Transverse colon (tissue), 4 donors: ENCODE measurements around the gene FKBP4. TPM values are rescaled to one million over a fixed set of nuclear protein-coding genes. Genes with fewer than 3 reads are reported as not detected.
A peak's percentile ranks its signal among the peaks of the same experiment; 100 is the strongest.

ENCODE experiments used
- DNase-seq: peaks from one replicate; pipeline ENCODE4 v3.0.0-alpha.2; 2019
- H3K27ac ChIP-seq, 4 donors: fragments of 200-600 bp; sonication (generic); 2 replicates each; pipeline ENCODE4 v1.5.1; 2016 to 2018; ENCODE audit warnings: inconsistent platforms in 4 of 4
- H3K27me3 ChIP-seq: fragments of 200-600 bp; sonication (generic); 2 replicates; pipeline ENCODE4 v1.5.1; 2017; ENCODE audit warnings: inconsistent platforms
- H3K36me3 ChIP-seq, 4 donors: fragments of 200-600 bp; sonication (generic); 2 replicates each; pipeline ENCODE4 v1.5.1; 2017 to 2019; ENCODE audit warnings: inconsistent platforms in 4 of 4
- H3K4me1 ChIP-seq, 4 donors: fragments of 200-600 bp; sonication (generic); 2 replicates each; pipeline ENCODE4 v1.5.1; 2017 to 2020; ENCODE audit warnings: inconsistent platforms in 4 of 4
- H3K4me3 ChIP-seq, 4 donors: fragments of 200-600 bp; sonication (generic); 1 replicate in 1 of 4; 2 replicates in 3 of 4; pipeline versions ENCODE4 v1.5.1 to v1.6.1; 2017 to 2019; ENCODE audit warnings: inconsistent platforms in 4 of 4
- H3K9me3 ChIP-seq, 2 donors: fragments of 200-600 bp; sonication (generic); 2 replicates each; pipeline ENCODE4 v1.5.1; 2017 to 2019; ENCODE audit warnings: inconsistent platforms in 2 of 2
- CTCF ChIP-seq, 5 experiments: fragments of 200-600 bp in 3 of 5; fragments of 450-650 bp in 2 of 5; sonication (generic) in 3 of 5; IDR thresholded peaks; 1 replicate in 2 of 5; 2 replicates in 3 of 5; pipeline ENCODE4 v1.5.1; 2016 to 2017; ENCODE audit warnings: antibody characterized with exemption in 5 of 5, inconsistent platforms in 3 of 5, mild to moderate bottlenecking in 2 of 5, moderate library complexity in 1 of 5
- EP300 ChIP-seq: sonication (generic); formaldehyde crosslinking; IDR thresholded peaks from one replicate; pipeline ENCODE4 v1.6.1; 2017; ENCODE audit warnings: antibody characterized with exemption, low read depth
- POLR2A ChIP-seq: fragments of 450-650 bp; IDR thresholded peaks from one replicate; pipeline ENCODE4 v1.6.1; 2016; ENCODE audit warnings: antibody characterized with exemption, mild to moderate bottlenecking, moderate library complexity
- POLR2AphosphoS5 ChIP-seq, 3 donors: sonication (generic); formaldehyde crosslinking; IDR thresholded peaks; one replicate each; pipeline ENCODE4 v1.6.1; 2016; ENCODE audit warnings: antibody characterized with exemption in 3 of 3
- WGBS, 2 donors: methylation state at CpG; one replicate each; pipeline ENCODE4 v1.1.5; 2018; ENCODE audit warnings: low coverage in 1 of 2; 5-methylcytosine and 5-hydroxymethylcytosine counted together
- in situ Hi-C, 4 donors: fragments of 200-750 bp; cut with MboI; loops; one replicate each; pipeline versions ENCODE4 v1.15.0 to v1.15.1; 2017; ENCODE audit warnings: low sequenced_read_pairs in 3 of 4, low pct_ligation_motif_present in 1 of 4, low pct_unique_long_range_greater_than_20kb in 1 of 4
- intact Hi-C: fragments of 100-400 bp; cut with DNase I; formaldehyde crosslinking; loops from one replicate; pipeline ENCODE4 v1.15.1; 2023; ENCODE audit warnings: low total_unique reads
- total RNA-seq, 4 donors: library from RNA; depleted of rRNA; stranded (reverse); fragments of >200 nt; gene quantifications; one replicate each; pipeline ENCODE4 v1.1.0, GENCODE V29; 2016

Gene FKBP4, protein sequence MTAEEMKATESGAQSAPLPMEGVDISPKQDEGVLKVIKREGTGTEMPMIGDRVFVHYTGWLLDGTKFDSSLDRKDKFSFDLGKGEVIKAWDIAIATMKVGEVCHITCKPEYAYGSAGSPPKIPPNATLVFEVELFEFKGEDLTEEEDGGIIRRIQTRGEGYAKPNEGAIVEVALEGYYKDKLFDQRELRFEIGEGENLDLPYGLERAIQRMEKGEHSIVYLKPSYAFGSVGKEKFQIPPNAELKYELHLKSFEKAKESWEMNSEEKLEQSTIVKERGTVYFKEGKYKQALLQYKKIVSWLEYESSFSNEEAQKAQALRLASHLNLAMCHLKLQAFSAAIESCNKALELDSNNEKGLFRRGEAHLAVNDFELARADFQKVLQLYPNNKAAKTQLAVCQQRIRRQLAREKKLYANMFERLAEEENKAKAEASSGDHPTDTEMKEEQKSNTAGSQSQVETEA
- 10 to 100 TPM; 35.4 to 82.4 (median 49.2) TPM for total RNA-seq

GRCh38 chr12:2794736-2795289 is at the start of gene FKBP4:
Gene FKBP4 (plus strand): TSS chr12:2794970. CDS start chr12:2795140, 170 bp downstream.
- 0% methylated on average over 31 of the region's 63 CpGs; no CpG with 5 or more reads in 1 of the 2 donors for WGBS, 2 donors

GRCh38 chr12:2745655-2746054 is 49.1 kb upstream of the FKBP4 start:
- intact Hi-C loops, result no loop called here
- H3K27me3 ChIP-seq, result no peaks in the 10 kb centered on the region
- no peaks in the 10 kb centered on the region for H3K36me3 ChIP-seq
- WGBS, 2 donors, result 33 to 49% methylated on average over 2 of the region's 2 CpGs
- DNase-seq, result no peak
- TF ChIP-seq POLR2A (no peak), POLR2AphosphoS5 (IDR thresholded peaks at IDR 0.05) (no peak), EP300 (no peak), CTCF (IDR thresholded peaks at IDR 0.05) (no peak)
- H3K27ac ChIP-seq, result no peak overlapping the region
- no peak overlapping the region for H3K4me3 ChIP-seq
- no peaks in the 10 kb centered on the region for H3K9me3 ChIP-seq
- in situ Hi-C loops, result no loop called here
- no peaks in the 10 kb centered on the region for H3K4me1 ChIP-seq

More at GRCh38 chr12:2794736-2795289, at the start of gene FKBP4:
- peaks cover 0 to 17% (median 7%) of the 10 kb centered on the region in 4 donors for H3K36me3 ChIP-seq
- peak; percentile 95 for DNase-seq
- H3K4me3 ChIP-seq, result peak within 1 kb of the TSS; percentile 85 to 94 (median 92)
- H3K27ac ChIP-seq, result peak within 1 kb of the TSS; percentile 90 to 93 (median 92)
- H3K4me1 ChIP-seq, result peaks cover 0 to 21% (median 18%) of the 10 kb centered on the region in 4 donors
- TF ChIP-seq CTCF (IDR thresholded peaks at IDR 0.05) (no peak), POLR2AphosphoS5 (IDR thresholded peaks at IDR 0.05) (peak; percentile 89 to 93 (median 90)), POLR2A (peak; percentile 76)
- no peaks in the 10 kb centered on the region for H3K27me3 ChIP-seq
- in situ Hi-C loops, result no loop called here
- intact Hi-C loops, result no loop called here
- no peaks in the 10 kb centered on the region for H3K9me3 ChIP-seq

DNA sequence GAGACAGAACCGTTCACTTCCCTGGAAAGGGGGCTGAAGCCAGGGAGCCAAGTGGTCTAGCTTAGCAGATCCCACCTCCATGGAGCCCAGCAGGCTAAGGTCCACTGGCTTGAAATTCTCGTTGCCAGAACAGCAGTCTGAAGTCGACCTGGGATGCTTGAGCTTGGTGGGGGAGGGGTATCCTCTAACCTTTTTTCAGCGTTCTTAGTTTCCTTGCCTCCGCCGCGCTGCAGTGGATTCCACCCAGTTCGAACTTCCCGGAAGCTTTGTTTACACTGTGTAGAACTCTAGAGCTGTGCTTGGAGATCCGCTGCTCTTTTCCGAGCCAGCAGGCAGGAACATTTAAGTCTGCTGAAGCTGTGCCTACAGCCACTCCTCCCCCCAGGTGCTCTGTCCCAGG is 45.2 kb upstream of the FKBP4 start:
- Histone ChIP-seq H3K4me3 (no peak overlapping the region), H3K36me3 (no peaks in the 10 kb centered on the region), H3K27me3 (peaks cover 12% of the 10 kb centered on the region), H3K4me1 (no peaks in the 10 kb centered on the region), H3K27ac (no peak overlapping the region), H3K9me3 (no peaks in the 10 kb centered on the region)
- TF ChIP-seq POLR2A (no peak), CTCF (IDR thresholded peaks at IDR 0.05) (no peak), EP300 (no peak), POLR2AphosphoS5 (IDR thresholded peaks at IDR 0.05) (no peak)
- no peak for DNase-seq
- WGBS, 2 donors, result 62% methylated on average over 11 of the region's 11 CpGs; no CpG with 5 or more reads in 1 of the 2 donors
- intact Hi-C loops (no loop called here), in situ Hi-C loops (no loop called here)

DNA sequence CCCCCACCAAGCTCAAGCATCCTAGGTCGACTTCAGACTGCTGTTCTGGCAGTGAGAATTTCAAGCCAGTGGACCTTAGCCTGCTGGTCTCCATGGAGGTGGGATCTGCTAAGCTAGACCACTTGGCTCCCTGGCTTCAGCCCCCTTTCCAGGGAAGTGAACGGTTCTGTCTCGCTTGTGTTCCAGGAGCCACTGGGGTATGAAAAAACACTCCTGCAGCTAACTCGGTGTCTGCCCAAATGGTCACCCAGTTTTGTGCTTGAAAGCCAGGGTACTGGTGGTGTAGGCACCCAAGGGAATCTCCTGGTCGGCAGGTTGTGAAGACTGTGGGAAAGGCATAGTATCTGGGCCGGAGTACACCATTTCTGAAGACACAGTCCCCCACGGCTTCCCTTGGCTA is 44.6 kb upstream of the FKBP4 start:
- DNase-seq, result no peak
- intact Hi-C loops (no loop called here), in situ Hi-C loops (no loop called here)
- peaks cover 18% of the 10 kb centered on the region for H3K27me3 ChIP-seq
- H3K4me3 ChIP-seq, result no peak overlapping the region
- no peaks in the 10 kb centered on the region for H3K9me3 ChIP-seq
- 63% methylated on average over 6 of the region's 7 CpGs; no CpG with 5 or more reads in 1 of the 2 donors for WGBS, 2 donors
- TF ChIP-seq POLR2AphosphoS5 (IDR thresholded peaks at IDR 0.05) (no peak), CTCF (IDR thresholded peaks at IDR 0.05) (no peak), EP300 (no peak), POLR2A (no peak)
- H3K4me1 ChIP-seq, result no peaks in the 10 kb centered on the region
- no peaks in the 10 kb centered on the region for H3K36me3 ChIP-seq
- no peak overlapping the region for H3K27ac ChIP-seq
